Mesenchymal stem cell (in vitro differentiated cells and primary cell): ENCODE measurements around the gene AHDC1.

Experiments
- DNase-seq: peaks from one replicate; pipeline ENCODE4 v3.0.0-alpha.2; 2013
- H2AFZ ChIP-seq: one replicate; pipeline ENCODE4 v1.6.1; 2013; ENCODE audit warnings: low read depth, mild to moderate bottlenecking, control low read depth, inconsistent platforms, low read length, moderate library complexity
- H2AK5ac ChIP-seq: 2 replicates; pipeline ENCODE4 v1.6.1; 2013; ENCODE audit warnings: low read length, moderate library complexity, mild to moderate bottlenecking, inconsistent platforms; ENCODE audit not compliant: severe bottlenecking
- H2BK120ac ChIP-seq: one replicate; pipeline ENCODE4 v1.6.1; 2013; ENCODE audit warnings: low read depth, mild to moderate bottlenecking, inconsistent platforms, low read length, moderate library complexity
- H2BK12ac ChIP-seq, 2 experiments: one replicate each; pipeline ENCODE4 v1.6.1; 2013; ENCODE audit warnings: inconsistent platforms in 2 of 2, low read length in 2 of 2, mild to moderate bottlenecking in 2 of 2, moderate library complexity in 2 of 2, control low read depth in 1 of 2
- H2BK15ac ChIP-seq: one replicate; pipeline ENCODE4 v1.6.1; 2013; ENCODE audit warnings: mild to moderate bottlenecking, low read depth, inconsistent platforms; ENCODE audit not compliant: poor library complexity, severe bottlenecking
- H2BK5ac ChIP-seq: 2 replicates; pipeline ENCODE4 v1.6.1; 2013; ENCODE audit warnings: low read depth, mild to moderate bottlenecking, low read length, control low read depth, inconsistent platforms; ENCODE audit not compliant: poor library complexity, severe bottlenecking
- H3K14ac ChIP-seq, 2 experiments: one replicate each; pipeline ENCODE4 v1.6.1; 2013; ENCODE audit warnings: inconsistent platforms in 2 of 2, low read length in 2 of 2, control low read depth in 1 of 2, mild to moderate bottlenecking in 1 of 2, moderate library complexity in 1 of 2
- H3K18ac ChIP-seq, 2 experiments: one replicate each; pipeline ENCODE4 v1.6.1; 2013; ENCODE audit warnings: inconsistent platforms in 2 of 2, low read length in 2 of 2, control low read depth in 1 of 2, low read depth in 1 of 2, mild to moderate bottlenecking in 1 of 2
- H3K23ac ChIP-seq, 2 experiments: one replicate each; pipeline ENCODE4 v1.6.1; 2013; ENCODE audit warnings: inconsistent platforms in 2 of 2, low read length in 2 of 2, mild to moderate bottlenecking in 2 of 2, moderate library complexity in 2 of 2, control low read depth in 1 of 2
- H3K27ac ChIP-seq: 2 replicates; pipeline ENCODE4 v1.5.1; 2013; ENCODE audit warnings: mild to moderate bottlenecking, moderate library complexity, low read length, control low read depth, inconsistent platforms; ENCODE audit not compliant: poor library complexity, severe bottlenecking
- H3K27me3 ChIP-seq, 2 experiments: 2 replicates each; pipeline versions ENCODE4 v1.6.1 to v1.7.0; 2013; ENCODE audit warnings: low read length in 2 of 2, mild to moderate bottlenecking in 2 of 2, moderate library complexity in 2 of 2, control low read depth in 1 of 2, inconsistent platforms in 1 of 2; ENCODE audit not compliant: control insufficient read depth in 1 of 2, insufficient read depth in 1 of 2
- H3K36me3 ChIP-seq, 2 experiments: 2 replicates each; pipeline versions ENCODE4 v1.6.1 to v1.7.0; 2013; ENCODE audit warnings: low read length in 2 of 2, control low read depth in 1 of 2, inconsistent platforms in 1 of 2, low read depth in 1 of 2, mild to moderate bottlenecking in 1 of 2; ENCODE audit not compliant: insufficient read depth in 2 of 2, control insufficient read depth in 1 of 2
- H3K4ac ChIP-seq, 2 experiments: one replicate each; pipeline ENCODE4 v1.6.1; 2013; ENCODE audit warnings: inconsistent platforms in 2 of 2, low read length in 2 of 2, mild to moderate bottlenecking in 2 of 2, moderate library complexity in 2 of 2, control low read depth in 1 of 2, low read depth in 1 of 2
- H3K4me1 ChIP-seq: 2 replicates; pipeline ENCODE4 v1.6.1; 2013; ENCODE audit warnings: low read depth, low read length, control low read depth; ENCODE audit not compliant: control insufficient read depth, insufficient read depth
- H3K4me2 ChIP-seq: 2 replicates; pipeline ENCODE4 v1.6.1; 2013; ENCODE audit warnings: low read length, mild to moderate bottlenecking, inconsistent platforms; ENCODE audit not compliant: poor library complexity, severe bottlenecking
- H3K4me3 ChIP-seq, 2 experiments: 2 replicates each; pipeline versions ENCODE4 v1.5.1 to v1.7.0; 2013; ENCODE audit warnings: low read length in 2 of 2, mild to moderate bottlenecking in 2 of 2, control low read depth in 1 of 2, low read depth in 1 of 2; ENCODE audit not compliant: insufficient read depth in 1 of 2
- H3K79me1 ChIP-seq: replicated peaks from 2 replicates; pipeline ENCODE4 v1.6.1; 2013; ENCODE audit warnings: mild to moderate bottlenecking, control low read depth, low read length, inconsistent platforms; ENCODE audit not compliant: poor library complexity, severe bottlenecking
- H3K9ac ChIP-seq: 2 replicates; pipeline ENCODE4 v1.7.0; 2013; ENCODE audit warnings: mild to moderate bottlenecking, low read length, moderate library complexity
- H3K9me3 ChIP-seq: 2 replicates; pipeline ENCODE4 v1.7.0; 2013; ENCODE audit warnings: mild to moderate bottlenecking, low read length; ENCODE audit not compliant: control insufficient read depth
- H4K8ac ChIP-seq: one replicate; pipeline ENCODE4 v1.6.1; 2013; ENCODE audit warnings: inconsistent platforms, mild to moderate bottlenecking, low read length, moderate library complexity
- H4K91ac ChIP-seq: one replicate; pipeline ENCODE4 v1.6.1; 2013; ENCODE audit warnings: mild to moderate bottlenecking, low read length, inconsistent platforms
- WGBS: methylation state at CpG from one replicate; pipeline ENCODE4 v1.1.7; 2013; ENCODE audit warnings: mixed read lengths; 5-methylcytosine and 5-hydroxymethylcytosine counted together

Gene AHDC1

DNA sequence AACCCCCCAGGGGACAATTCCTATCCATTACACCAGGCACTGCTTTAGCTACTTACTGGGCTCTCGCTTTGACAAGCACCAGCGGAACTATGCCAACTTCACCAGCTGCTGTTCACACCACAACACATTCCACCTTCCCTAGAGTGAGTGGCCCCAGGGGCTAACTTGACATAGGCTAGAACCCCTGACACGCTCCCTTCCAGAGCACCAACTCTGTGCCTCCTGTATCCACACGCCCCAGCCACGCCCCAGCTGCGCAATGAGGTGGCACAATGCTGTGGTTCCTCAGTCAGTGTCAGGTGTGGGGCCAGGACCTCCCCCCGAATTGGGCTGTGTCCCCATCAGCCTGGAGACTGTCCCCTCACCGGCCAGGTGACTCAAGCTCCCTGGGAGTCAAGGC lies 42.7 kb upstream of the AHDC1 start:
- Histone ChIP-seq H3K4me2 (no peak overlapping the region), H2AFZ (no peak overlapping the region), H2AK5ac (no peak overlapping the region), H3K79me1 (no peaks in the 10 kb centered on the region), H3K9ac (no peak overlapping the region), H3K4ac (no peak overlapping the region), H3K36me3 (no peaks in the 10 kb centered on the region), H2BK120ac (no peak overlapping the region), H3K18ac (no peak overlapping the region), H3K23ac (no peak overlapping the region), H4K91ac (no peak overlapping the region), H4K8ac (no peak overlapping the region), H2BK15ac (no peak overlapping the region), H3K9me3 (no peaks in the 10 kb centered on the region), H3K27me3 (peaks cover 0 to 9% of the 10 kb centered on the region in 2 experiments), H3K4me1 (peaks cover 7% of the 10 kb centered on the region), H2BK12ac (no peak overlapping the region), H3K27ac (no peak overlapping the region), H3K14ac (no peak overlapping the region), H2BK5ac (no peak overlapping the region), H3K4me3 (no peak overlapping the region)
- 95% methylated on average over 8 of the region's 8 CpGs for WGBS
- DNase-seq = no peak

DNA sequence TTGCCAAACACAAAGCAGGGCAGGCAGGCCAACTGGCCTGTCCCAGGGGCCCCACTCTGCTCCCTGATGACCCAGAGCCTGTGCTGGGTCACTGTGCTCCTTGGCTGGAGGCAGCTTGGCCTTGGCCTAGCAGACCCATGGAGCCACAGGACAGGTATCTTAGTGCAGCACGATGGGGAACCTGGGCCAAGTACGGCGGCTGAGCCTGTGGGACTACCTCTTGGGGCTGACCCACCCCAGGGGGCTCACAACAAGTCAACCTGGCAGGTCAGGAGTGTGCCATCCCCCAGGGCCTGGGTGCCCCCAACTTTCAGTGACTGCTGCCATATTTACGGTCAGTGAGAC lies 41.1 kb upstream of the AHDC1 start:
- Histone ChIP-seq H2BK15ac (peak overlapping the region; percentile 81), H3K36me3 (no peaks in the 10 kb centered on the region), H3K9ac (no peak overlapping the region), H3K79me1 (no peaks in the 10 kb centered on the region), H2BK12ac (no peak overlapping the region), H3K4me2 (no peak overlapping the region), H3K18ac (no peak overlapping the region), H3K14ac (no peak overlapping the region), H3K27ac (no peak overlapping the region), H2AK5ac (no peak overlapping the region), H3K23ac (no peak overlapping the region), H2AFZ (no peak overlapping the region), H4K8ac (no peak overlapping the region), H4K91ac (peak overlapping the region; percentile 7), H3K4ac (no peak overlapping the region), H3K27me3 (peaks cover 0 to 9% of the 10 kb centered on the region in 2 experiments), H3K9me3 (no peaks in the 10 kb centered on the region), H3K4me3 (no peak overlapping the region), H2BK5ac (no peak overlapping the region), H2BK120ac (no peak overlapping the region), H3K4me1 (peaks cover 2% of the 10 kb centered on the region)
- WGBS = 99% methylated on average over 4 of the region's 4 CpGs
- no peak for DNase-seq

DNA sequence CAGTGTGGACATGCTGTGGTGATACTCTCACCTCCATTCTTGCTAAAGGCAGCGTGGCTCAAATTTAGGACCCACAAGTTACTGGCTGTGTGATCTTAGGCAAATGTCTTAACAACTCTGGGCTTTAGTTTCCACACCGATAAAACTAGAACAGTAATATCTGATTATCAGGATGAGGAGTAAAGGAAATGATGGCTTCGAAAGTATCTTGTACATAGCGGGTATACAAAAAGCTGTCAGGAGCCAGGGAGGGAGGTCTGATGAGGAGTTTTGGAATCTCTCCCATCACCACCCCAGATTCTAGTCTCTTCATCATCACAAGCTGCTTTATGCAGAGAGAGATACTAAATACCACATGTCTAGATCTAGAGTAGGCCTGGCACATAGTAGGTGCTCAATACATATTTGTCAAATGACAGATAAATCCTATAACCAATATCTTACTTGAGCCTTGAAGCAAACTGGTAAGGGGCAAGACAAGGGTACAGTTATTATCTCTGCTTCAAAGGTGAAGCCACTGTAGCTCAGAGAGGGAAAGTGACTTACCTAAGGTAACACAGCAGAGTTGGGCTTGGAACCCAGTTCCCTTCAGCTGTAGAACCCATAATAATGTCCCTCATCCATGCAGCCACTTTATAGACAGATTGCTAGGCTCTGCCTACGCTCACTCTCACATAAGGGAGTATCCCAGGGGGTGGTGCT lies 40.6 kb upstream of the AHDC1 start:
- Histone ChIP-seq H4K8ac (no peak overlapping the region), H4K91ac (no peak overlapping the region), H3K4me1 (peaks cover 2% of the 10 kb centered on the region), H2BK5ac (no peak overlapping the region), H3K4me3 (no peak overlapping the region), H3K23ac (no peak overlapping the region), H3K9ac (no peak overlapping the region), H2BK15ac (no peak overlapping the region), H3K4ac (no peak overlapping the region), H3K4me2 (no peak overlapping the region), H3K27ac (no peak overlapping the region), H3K27me3 (peaks cover 0 to 9% of the 10 kb centered on the region in 2 experiments), H2AFZ (no peak overlapping the region), H3K9me3 (no peaks in the 10 kb centered on the region), H2AK5ac (no peak overlapping the region), H3K79me1 (no peaks in the 10 kb centered on the region), H2BK12ac (no peak overlapping the region), H3K18ac (no peak overlapping the region), H3K14ac (no peak overlapping the region), H3K36me3 (no peaks in the 10 kb centered on the region), H2BK120ac (no peak overlapping the region)
- WGBS = 96% methylated on average over 5 of the region's 5 CpGs
- DNase-seq = no peak

DNA sequence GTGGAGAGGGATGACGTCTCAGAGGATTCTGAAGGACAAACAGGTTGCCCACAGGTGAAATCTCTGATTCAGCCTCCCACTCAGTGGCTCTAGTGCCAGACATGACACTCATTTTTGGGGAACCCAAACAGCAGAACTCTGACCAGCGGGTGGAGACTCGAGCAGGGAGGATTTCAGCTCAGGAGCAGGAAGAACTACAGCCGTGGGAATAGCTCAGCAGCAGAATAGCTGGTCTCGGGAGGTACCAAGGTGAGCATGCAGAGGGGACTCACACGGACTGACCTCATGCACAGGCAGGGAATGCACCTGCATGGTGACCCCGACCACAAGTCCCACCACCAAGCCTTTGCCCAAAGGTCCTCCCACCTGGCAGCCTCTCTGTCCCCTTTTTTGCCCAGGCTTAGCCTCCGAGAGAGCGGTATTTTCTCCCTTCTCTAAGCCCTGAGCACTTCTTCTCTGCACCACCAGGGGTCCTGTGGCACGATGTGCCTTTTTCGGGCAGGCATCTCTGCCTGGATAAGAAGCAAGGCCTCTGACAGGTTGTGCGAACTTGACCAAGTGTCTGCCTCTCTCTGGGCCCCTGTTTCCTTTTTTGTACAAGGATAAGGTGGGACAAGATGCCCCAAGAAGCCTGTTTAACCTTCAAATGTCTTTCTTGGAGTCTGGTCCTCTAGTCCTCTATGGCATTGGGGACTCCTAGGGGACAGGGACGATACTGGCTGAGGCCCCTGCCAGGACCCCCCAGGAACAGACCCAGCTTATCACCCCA lies 39.8 kb upstream of the AHDC1 start:
- H4K8ac ChIP-seq = no peak overlapping the region
- no peaks in the 10 kb centered on the region for H3K79me1 ChIP-seq
- H3K23ac ChIP-seq = no peak overlapping the region
- peaks cover 0 to 9% of the 10 kb centered on the region in 2 experiments for H3K27me3 ChIP-seq
- H3K18ac ChIP-seq = no peak overlapping the region
- peak; percentile 64 for DNase-seq
- H2BK15ac ChIP-seq = no peak overlapping the region
- H2AK5ac ChIP-seq = no peak overlapping the region
- no peaks in the 10 kb centered on the region for H3K36me3 ChIP-seq
- H2AFZ ChIP-seq = no peak overlapping the region
- H3K14ac ChIP-seq = no peak overlapping the region
- H2BK120ac ChIP-seq = no peak overlapping the region
- H2BK5ac ChIP-seq = no peak overlapping the region
- WGBS = 33% methylated on average over 13 of the region's 13 CpGs
- H3K4ac ChIP-seq = no peak overlapping the region
- peaks cover 2% of the 10 kb centered on the region for H3K4me1 ChIP-seq
- no peaks in the 10 kb centered on the region for H3K9me3 ChIP-seq
- H3K27ac ChIP-seq = no peak overlapping the region
- no peak overlapping the region for H3K4me2 ChIP-seq
- no peak overlapping the region for H3K9ac ChIP-seq
- H2BK12ac ChIP-seq = no peak overlapping the region
- H4K91ac ChIP-seq = no peak overlapping the region
- H3K4me3 ChIP-seq = no peak overlapping the region
